ENCODE data around the gene ADAM19. TPM values are rescaled to one million over a fixed set of nuclear protein-coding genes. Genes with fewer than 3 reads are reported as not detected.

Gene ADAM19
- polyA plus RNA-seq, 1 donor from 2014 or later = 9.9 TPM

- Histone ChIP-seq H3K9me3 (ENCODE audit: low read length) (no peaks in the 10 kb centered on the region), H3F3A (ENCODE audit: insufficient read depth, low read length, poor library complexity, severe bottlenecking) (no peaks in the 10 kb centered on the region), H3K27ac (ENCODE audit: low read length) (no peak overlapping the region), H3K27me3 (ENCODE audit: insufficient read depth, low read depth, low read length) (peaks cover 17% of the 10 kb centered on the region), H3K36me3 (ENCODE audit: insufficient read depth, low read length) (no peaks in the 10 kb centered on the region), H3K9ac (ENCODE audit: low read length) (no peak overlapping the region), H4K20me1 (ENCODE audit: insufficient read depth) (no peaks in the 10 kb centered on the region), H3K9me2 (ENCODE audit: insufficient read depth, low read length) (no peaks in the 10 kb centered on the region), H2AFZ (ENCODE audit: low read depth, low read length) (no peak overlapping the region), H3K79me2 (replicated peaks; ENCODE audit: insufficient read depth, low read length) (no peaks in the 10 kb centered on the region), H3K4me2 (ENCODE audit: low read length) (no peak overlapping the region), H3K4me3 (ENCODE audit: low read length) (no peak overlapping the region)
- TF ChIP-seq MXI1 (conservative IDR thresholded peaks at IDR 0.05; ENCODE audit: poor library complexity, severe bottlenecking) (no peak), TAF1 (IDR thresholded peaks at IDR 0.05; ENCODE audit: low read depth) (no peak), SMC3 (conservative IDR thresholded peaks at IDR 0.05; ENCODE audit: poor library complexity) (no peak), POLR2AphosphoS5 (IDR thresholded peaks at IDR 0.05) (no peak), RAD21 (conservative IDR thresholded peaks at IDR 0.05) (no peak), CTCF (IDR thresholded peaks at IDR 0.05; ENCODE audit: poor library complexity, severe bottlenecking) (no peak), EZH2 (IDR thresholded peaks at IDR 0.05; ENCODE audit: borderline replicate concordance, insufficient read depth, low read length, poor library complexity, severe bottlenecking) (no peak), REST (IDR thresholded peaks at IDR 0.05; ENCODE audit: borderline replicate concordance) (no peak), EP300 (conservative IDR thresholded peaks at IDR 0.05; ENCODE audit: poor library complexity, severe bottlenecking) (no peak)
Observed at GRCh38 chr5:157455057-157455456, 120.5 kb downstream of the ADAM19 start.

GRCh38 chr5:157454273-157454672, 121.3 kb downstream of the ADAM19 start:
- H3K4me3 ChIP-seq (ENCODE audit: low read length) = no peak overlapping the region
- no peaks in the 10 kb centered on the region for H3K9me3 ChIP-seq (ENCODE audit: low read length)
- no peak for TF ChIP-seq EZH2 (IDR thresholded peaks at IDR 0.05; ENCODE audit: borderline replicate concordance, insufficient read depth, low read length, poor library complexity, severe bottlenecking)
- no peaks in the 10 kb centered on the region for H3K79me2 ChIP-seq (replicated peaks; ENCODE audit: insufficient read depth, low read length)
- H2AFZ ChIP-seq (ENCODE audit: low read depth, low read length) = no peak overlapping the region
- H3K9ac ChIP-seq (ENCODE audit: low read length) = no peak overlapping the region
- no peaks in the 10 kb centered on the region for H3K9me2 ChIP-seq (ENCODE audit: insufficient read depth, low read length)
- peaks cover 9% of the 10 kb centered on the region for H3K27me3 ChIP-seq (ENCODE audit: insufficient read depth, low read depth, low read length)
- no peak overlapping the region for H3K27ac ChIP-seq (ENCODE audit: low read length)
- H3F3A ChIP-seq (ENCODE audit: insufficient read depth, low read length, poor library complexity, severe bottlenecking) = no peaks in the 10 kb centered on the region
- no peak overlapping the region for H3K4me2 ChIP-seq (ENCODE audit: low read length)
- no peaks in the 10 kb centered on the region for H4K20me1 ChIP-seq (ENCODE audit: insufficient read depth)
- H3K36me3 ChIP-seq (ENCODE audit: insufficient read depth, low read length) = no peaks in the 10 kb centered on the region

DNA sequence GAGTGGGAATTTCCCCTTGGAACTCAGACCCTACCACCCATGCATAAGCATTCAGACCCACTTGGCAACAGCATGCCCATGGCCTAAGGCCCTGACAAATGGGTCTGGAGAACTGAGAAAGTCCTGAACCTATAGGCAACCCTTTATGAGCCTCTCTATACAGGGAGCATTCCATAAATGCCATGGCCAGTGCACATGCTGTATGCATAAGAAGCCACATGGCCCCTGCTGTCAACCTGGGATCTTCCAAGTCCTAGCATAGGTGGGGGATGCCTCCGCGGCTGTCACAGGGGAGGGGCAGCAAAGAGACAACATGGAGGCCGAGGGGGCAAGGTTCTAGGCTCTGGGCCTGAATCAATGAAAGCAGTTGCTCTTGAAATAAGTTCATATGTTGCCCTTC, 123.8 kb downstream of the ADAM19 start:
- TF ChIP-seq CTCF (IDR thresholded peaks at IDR 0.05; ENCODE audit: poor library complexity, severe bottlenecking) = no peak
- no peak for TF ChIP-seq RAD21 (conservative IDR thresholded peaks at IDR 0.05)
- TF ChIP-seq EP300 (conservative IDR thresholded peaks at IDR 0.05; ENCODE audit: poor library complexity, severe bottlenecking) = no peak
- TF ChIP-seq REST (IDR thresholded peaks at IDR 0.05; ENCODE audit: borderline replicate concordance) = no peak
- TF ChIP-seq EZH2 (IDR thresholded peaks at IDR 0.05; ENCODE audit: borderline replicate concordance, insufficient read depth, low read length, poor library complexity, severe bottlenecking) = no peak
- no peak for TF ChIP-seq MXI1 (conservative IDR thresholded peaks at IDR 0.05; ENCODE audit: poor library complexity, severe bottlenecking)
- no peaks in the 10 kb centered on the region for H3K9me3 ChIP-seq (ENCODE audit: low read length)
- H3K27me3 ChIP-seq (ENCODE audit: insufficient read depth, low read depth, low read length) = no peaks in the 10 kb centered on the region
- H3K4me3 ChIP-seq (ENCODE audit: low read length) = no peak overlapping the region
- no peaks in the 10 kb centered on the region for H3K79me2 ChIP-seq (replicated peaks; ENCODE audit: insufficient read depth, low read length)
- H3K4me2 ChIP-seq (ENCODE audit: low read length) = no peak overlapping the region
- no peaks in the 10 kb centered on the region for H3K36me3 ChIP-seq (ENCODE audit: insufficient read depth, low read length)
- no peak overlapping the region for H3K27ac ChIP-seq (ENCODE audit: low read length)
- no peak overlapping the region for H3K9ac ChIP-seq (ENCODE audit: low read length)
- no peaks in the 10 kb centered on the region for H3F3A ChIP-seq (ENCODE audit: insufficient read depth, low read length, poor library complexity, severe bottlenecking)
- H4K20me1 ChIP-seq (ENCODE audit: insufficient read depth) = no peaks in the 10 kb centered on the region
- H2AFZ ChIP-seq (ENCODE audit: low read depth, low read length) = no peak overlapping the region
- no peaks in the 10 kb centered on the region for H3K9me2 ChIP-seq (ENCODE audit: insufficient read depth, low read length)
